SJCRH30 (cell line): ENCODE data around the gene FAM124A. TPM values are rescaled to one million over a fixed set of nuclear protein-coding genes. Genes with fewer than 3 reads are reported as not detected.

ENCODE experiments used
- DNase-seq, 2 experiments: peaks; one replicate each; pipeline ENCODE4 v3.0.0-alpha.2; 2015 to 2020
- H3K27ac ChIP-seq: fragments of 250-450 bp; sonication (Bioruptor Pico); 2 replicates; pipeline ENCODE4 v1.5.1; 2020; ENCODE audit warnings: mild to moderate bottlenecking, moderate library complexity
- H3K27me3 ChIP-seq: fragments of 250-450 bp; sonication (Bioruptor Pico); 2 replicates; pipeline ENCODE4 v1.5.1; 2020; ENCODE audit warnings: mild to moderate bottlenecking, moderate library complexity
- H3K36me3 ChIP-seq: fragments of 250-450 bp; sonication (Bioruptor Pico); 2 replicates; pipeline ENCODE4 v1.5.1; 2020; ENCODE audit warnings: mild to moderate bottlenecking, moderate library complexity
- H3K4me1 ChIP-seq: fragments of 250-450 bp; sonication (Bioruptor Pico); 2 replicates; pipeline ENCODE4 v1.5.1; 2020; ENCODE audit warnings: mild to moderate bottlenecking, moderate library complexity
- H3K4me3 ChIP-seq: fragments of 250-450 bp; sonication (Bioruptor Pico); 2 replicates; pipeline ENCODE4 v1.5.1; 2020; ENCODE audit warnings: mild to moderate bottlenecking, moderate library complexity
- H3K9me3 ChIP-seq: fragments of 250-450 bp; sonication (Bioruptor Pico); replicated peaks from 2 replicates; pipeline ENCODE4 v1.5.1; 2020; ENCODE audit warnings: mild to moderate bottlenecking, moderate library complexity
- total RNA-seq: library from RNA; depleted of rRNA; stranded (reverse); fragments of >200 nt; shearing (Covaris generic); gene quantifications from 2 replicates; pipeline ENCODE4 v1.2.3, GENCODE V29; 2014

FAM124A gene
- total RNA-seq, 1 experiment from 2014 or later = 0.45 TPM

DNA sequence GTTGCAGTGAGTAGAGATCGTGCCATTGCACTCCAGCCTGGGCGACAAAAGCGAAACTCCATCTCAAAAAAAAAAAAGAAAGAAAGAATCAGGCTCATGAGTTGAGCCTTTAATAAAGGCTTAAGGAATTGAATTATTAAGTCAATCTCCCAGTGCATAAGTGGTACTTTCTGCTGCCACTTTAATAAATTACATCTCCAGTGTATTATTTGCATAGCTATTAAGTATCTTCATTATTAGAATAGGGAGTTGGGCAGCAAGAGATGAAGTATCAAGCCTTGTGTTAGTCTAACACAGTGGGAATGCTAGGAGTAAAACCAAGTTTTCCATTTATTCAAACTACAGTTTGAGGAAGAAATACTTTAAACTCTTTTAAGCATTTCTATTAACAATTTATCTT is 15.6 kb upstream of the FAM124A start:
- no peaks in the 10 kb centered on the region for H3K4me1 ChIP-seq
- H3K36me3 ChIP-seq = no peaks in the 10 kb centered on the region
- no peak overlapping the region for H3K4me3 ChIP-seq
- H3K27me3 ChIP-seq = no peaks in the 10 kb centered on the region
- no peaks in the 10 kb centered on the region for H3K9me3 ChIP-seq
- DNase-seq = no peak
- H3K27ac ChIP-seq = no peak overlapping the region

DNA sequence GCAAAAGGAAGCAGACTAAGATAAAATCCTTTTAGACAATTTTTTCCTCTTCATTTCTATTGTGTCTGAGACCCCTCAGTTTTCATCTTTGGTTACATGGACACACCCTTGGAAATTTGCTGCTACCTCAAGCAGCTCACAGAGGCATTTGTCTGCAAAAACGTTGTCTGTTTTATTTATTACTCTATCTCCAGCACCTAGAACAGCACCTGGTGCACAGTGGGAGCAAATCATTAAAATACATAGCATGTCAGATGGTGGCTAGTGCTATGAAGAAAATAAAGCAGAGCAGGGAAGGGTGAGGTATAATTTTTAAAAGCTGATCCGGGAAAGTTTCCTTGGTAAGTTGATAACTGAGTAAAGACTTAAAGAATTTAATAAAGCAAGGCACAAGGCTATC is 14.3 kb upstream of the FAM124A start:
- no peak overlapping the region for H3K27ac ChIP-seq
- H3K4me1 ChIP-seq = no peaks in the 10 kb centered on the region
- no peaks in the 10 kb centered on the region for H3K9me3 ChIP-seq
- H3K27me3 ChIP-seq = no peaks in the 10 kb centered on the region
- DNase-seq = no peak
- no peaks in the 10 kb centered on the region for H3K36me3 ChIP-seq
- no peak overlapping the region for H3K4me3 ChIP-seq

DNA sequence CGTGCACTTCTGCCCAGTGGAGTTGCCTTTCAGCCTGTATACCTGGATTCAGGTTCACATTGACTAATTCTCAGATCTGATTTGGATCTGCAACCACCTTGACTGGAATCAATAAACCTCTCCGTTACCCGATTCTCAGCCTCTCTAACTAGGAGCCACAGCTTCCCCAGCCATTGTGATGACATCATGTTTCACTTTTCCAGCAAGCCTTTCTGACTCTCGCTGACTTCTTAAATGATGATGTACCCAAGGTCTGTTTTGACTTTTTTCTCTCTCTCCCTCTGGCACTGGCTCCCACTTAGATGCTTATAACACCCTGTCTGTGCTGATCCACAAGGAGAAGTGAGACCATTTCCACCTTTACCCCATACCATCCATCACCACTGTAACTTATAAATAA is 13.5 kb upstream of the FAM124A start:
- Histone ChIP-seq H3K4me3 (no peak overlapping the region), H3K27ac (no peak overlapping the region), H3K27me3 (no peaks in the 10 kb centered on the region), H3K9me3 (no peaks in the 10 kb centered on the region), H3K4me1 (no peaks in the 10 kb centered on the region), H3K36me3 (no peaks in the 10 kb centered on the region)
- no peak for DNase-seq

DNA sequence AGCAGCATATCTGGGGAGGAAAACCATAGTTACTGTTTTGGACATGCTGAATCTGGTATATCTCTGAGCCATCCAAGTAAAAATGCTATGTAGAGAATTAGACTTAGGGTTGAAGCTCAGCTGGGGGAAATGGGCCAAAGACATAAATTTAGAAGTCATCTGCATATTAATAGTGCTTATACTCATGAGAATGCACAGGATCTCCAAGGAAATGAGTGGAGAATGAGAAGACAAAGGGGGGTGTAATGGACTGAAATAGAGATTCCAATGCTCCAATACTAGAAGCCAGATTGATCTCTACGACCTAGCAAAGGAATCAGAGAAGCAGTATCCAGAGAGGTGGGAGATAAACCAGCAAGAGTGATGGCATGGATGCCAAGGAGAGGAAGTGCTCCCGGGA is 10.3 kb upstream of the FAM124A start:
- no peak for DNase-seq
- Histone ChIP-seq H3K27me3 (no peaks in the 10 kb centered on the region), H3K36me3 (no peaks in the 10 kb centered on the region), H3K9me3 (no peaks in the 10 kb centered on the region), H3K27ac (no peak overlapping the region), H3K4me3 (no peak overlapping the region), H3K4me1 (no peaks in the 10 kb centered on the region)

DNA sequence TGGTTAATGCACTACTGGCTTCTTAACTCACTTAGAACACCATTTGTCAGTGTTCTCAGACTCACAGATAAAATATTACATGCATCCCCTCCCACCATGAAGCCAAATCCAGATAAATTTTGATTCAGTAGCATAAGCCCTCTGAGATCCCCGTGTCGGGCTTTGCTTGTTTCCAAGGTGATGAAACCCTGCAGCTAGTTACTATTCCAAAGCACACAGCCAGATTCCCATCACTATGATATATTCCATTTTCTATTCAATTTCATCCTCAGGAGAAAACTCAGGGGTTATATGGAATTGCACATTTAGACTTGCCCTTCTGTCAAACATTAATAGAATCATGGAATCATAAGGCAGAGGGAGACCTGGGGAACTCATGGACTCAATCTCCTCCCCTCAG is 9.4 kb upstream of the FAM124A start:
- Histone ChIP-seq H3K27me3 (no peaks in the 10 kb centered on the region), H3K4me1 (no peaks in the 10 kb centered on the region), H3K36me3 (no peaks in the 10 kb centered on the region), H3K27ac (no peak overlapping the region), H3K9me3 (no peaks in the 10 kb centered on the region), H3K4me3 (no peak overlapping the region)
- no peak for DNase-seq

DNA sequence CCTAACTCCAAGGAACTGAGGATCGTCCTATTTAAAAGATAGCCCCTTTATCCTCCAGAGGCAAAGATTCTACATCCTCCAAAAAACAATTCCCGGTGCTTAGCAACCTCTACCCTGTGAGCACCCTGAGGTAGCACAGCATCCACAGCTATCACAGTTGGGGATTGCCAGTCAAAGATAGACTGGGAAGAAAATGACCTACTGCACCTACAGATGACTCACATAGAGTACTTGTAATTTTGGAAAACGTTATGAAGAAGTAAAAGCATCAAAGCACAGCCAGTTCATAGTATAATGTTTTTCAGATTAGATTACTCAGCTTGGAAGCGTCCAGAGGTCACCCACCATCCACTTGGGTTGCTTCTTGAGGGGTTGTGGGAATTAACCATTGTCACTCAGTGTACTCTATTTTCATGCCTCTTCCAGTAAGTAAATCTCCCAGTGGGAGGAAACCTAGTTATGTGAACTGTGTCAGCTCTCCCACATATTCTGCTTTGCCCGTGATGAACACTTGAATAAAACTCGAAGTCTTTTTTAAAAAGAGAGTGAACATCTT is 8.9 kb upstream of the FAM124A start:
- no peak overlapping the region for H3K4me3 ChIP-seq

DNA sequence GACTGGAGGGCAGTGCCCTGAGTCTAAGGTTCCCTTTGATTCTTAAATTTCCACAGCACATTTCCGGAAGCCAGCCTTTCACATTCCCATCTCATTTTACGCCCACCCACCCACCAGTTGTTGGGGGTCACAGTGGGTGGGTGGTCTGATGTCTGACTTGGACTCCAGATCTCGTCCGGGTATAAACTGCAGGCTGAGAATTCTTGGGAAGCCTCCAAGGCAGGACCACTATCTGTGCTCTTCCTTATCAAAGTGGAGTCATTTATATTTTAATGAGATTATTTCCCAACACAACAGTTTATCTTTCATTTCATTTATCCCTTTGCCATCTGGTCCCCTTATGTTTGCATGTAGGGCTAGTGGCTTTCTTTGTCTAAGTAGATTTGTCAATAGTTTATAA is 3.6 kb upstream of the FAM124A start:
- Histone ChIP-seq H3K9me3 (no peaks in the 10 kb centered on the region), H3K4me3 (no peak overlapping the region), H3K27me3 (peaks cover 14% of the 10 kb centered on the region), H3K4me1 (peaks cover 3% of the 10 kb centered on the region; the same call in 1 of the 2 replicates), H3K27ac (no peak overlapping the region), H3K36me3 (no peaks in the 10 kb centered on the region)
- DNase-seq = no peak

More for the DNA sequence above, 8.9 kb upstream of the FAM124A start:
- H3K27me3 ChIP-seq = no peaks in the 10 kb centered on the region
- H3K4me1 ChIP-seq = peaks cover 1% of the 10 kb centered on the region; the same call in 1 of the 2 replicates
- no peak overlapping the region for H3K27ac ChIP-seq
- no peak for DNase-seq
- H3K9me3 ChIP-seq = no peaks in the 10 kb centered on the region
- no peaks in the 10 kb centered on the region for H3K36me3 ChIP-seq

DNA sequence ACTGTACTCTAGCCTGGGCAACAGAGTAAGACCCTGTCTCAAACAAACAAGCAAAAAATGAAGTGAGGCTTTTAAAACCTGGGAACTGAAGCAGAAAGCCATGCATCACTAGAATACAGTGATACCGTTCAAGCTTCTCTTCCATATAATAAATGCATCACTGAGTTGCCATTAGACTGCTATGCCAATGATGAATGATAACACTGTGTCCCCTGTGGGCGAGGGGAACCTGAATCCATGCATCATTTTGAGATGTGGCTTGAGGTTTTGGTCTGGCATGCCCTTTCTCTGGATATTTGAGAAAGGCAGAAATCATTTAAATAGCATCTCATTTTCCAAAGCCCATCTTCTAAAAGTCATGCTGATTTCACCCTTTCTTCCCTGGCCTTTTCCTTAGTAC is 1.5 kb upstream of the FAM124A start:
- no peaks in the 10 kb centered on the region for H3K36me3 ChIP-seq
- no peak for DNase-seq
- H3K4me1 ChIP-seq = peaks cover 3% of the 10 kb centered on the region; the same call in 1 of the 2 replicates
- no peaks in the 10 kb centered on the region for H3K9me3 ChIP-seq
- no peak overlapping the region for H3K27ac ChIP-seq
- H3K27me3 ChIP-seq = peaks cover 21% of the 10 kb centered on the region
- H3K4me3 ChIP-seq = no peak overlapping the region

DNA sequence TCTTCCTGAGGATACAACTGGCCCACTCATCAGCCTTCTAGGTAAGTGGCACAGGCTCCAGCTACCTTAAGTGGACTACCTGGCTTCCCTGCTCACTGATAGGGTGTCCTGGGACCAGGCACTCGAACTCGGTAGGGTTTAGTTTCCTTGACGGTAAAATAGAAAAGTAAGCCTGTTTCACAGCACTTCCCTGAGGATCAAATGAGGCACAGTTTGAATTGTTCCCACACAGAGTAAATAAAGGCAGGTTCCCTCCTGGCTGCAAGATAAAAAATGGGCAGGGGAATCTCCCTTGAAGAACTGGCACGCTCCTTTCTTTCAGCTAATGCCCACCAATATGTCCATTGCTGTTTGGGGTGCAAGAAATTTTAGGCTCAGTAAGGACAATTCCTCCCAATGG is 1.1 kb upstream of the FAM124A start:
- H3K4me3 ChIP-seq = no peak overlapping the region
- no peak for DNase-seq
- no peaks in the 10 kb centered on the region for H3K9me3 ChIP-seq
- peaks cover 3% of the 10 kb centered on the region; the same call in 1 of the 2 replicates for H3K4me1 ChIP-seq
- H3K27me3 ChIP-seq = peaks cover 21% of the 10 kb centered on the region
- H3K27ac ChIP-seq = no peak overlapping the region
- H3K36me3 ChIP-seq = no peaks in the 10 kb centered on the region

DNA sequence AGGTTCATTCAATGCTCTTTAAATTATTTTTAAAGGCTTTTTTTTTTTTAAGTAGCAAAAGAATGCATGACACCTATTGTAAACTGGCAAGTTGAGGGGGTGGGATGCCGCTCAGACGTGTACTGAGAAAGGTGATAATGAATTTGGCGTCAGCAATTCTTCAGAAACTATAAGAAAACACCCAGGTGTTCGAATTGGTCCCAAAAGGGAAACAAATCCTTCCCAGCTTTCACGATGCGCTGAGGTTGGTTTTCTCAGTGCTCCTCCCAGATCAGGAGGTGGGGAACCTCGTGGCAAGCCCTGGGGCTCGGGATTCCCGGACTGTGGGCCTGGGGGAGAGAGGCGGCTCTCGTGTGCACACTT is 543 bp upstream of the FAM124A start:
- Histone ChIP-seq H3K36me3 (no peaks in the 10 kb centered on the region), H3K4me1 (peaks cover 3% of the 10 kb centered on the region; the same call in 1 of the 2 replicates), H3K27me3 (peaks cover 21% of the 10 kb centered on the region), H3K27ac (no peak overlapping the region), H3K9me3 (no peaks in the 10 kb centered on the region), H3K4me3 (peak overlapping the region; percentile 71)
- DNase-seq = no peak

DNA sequence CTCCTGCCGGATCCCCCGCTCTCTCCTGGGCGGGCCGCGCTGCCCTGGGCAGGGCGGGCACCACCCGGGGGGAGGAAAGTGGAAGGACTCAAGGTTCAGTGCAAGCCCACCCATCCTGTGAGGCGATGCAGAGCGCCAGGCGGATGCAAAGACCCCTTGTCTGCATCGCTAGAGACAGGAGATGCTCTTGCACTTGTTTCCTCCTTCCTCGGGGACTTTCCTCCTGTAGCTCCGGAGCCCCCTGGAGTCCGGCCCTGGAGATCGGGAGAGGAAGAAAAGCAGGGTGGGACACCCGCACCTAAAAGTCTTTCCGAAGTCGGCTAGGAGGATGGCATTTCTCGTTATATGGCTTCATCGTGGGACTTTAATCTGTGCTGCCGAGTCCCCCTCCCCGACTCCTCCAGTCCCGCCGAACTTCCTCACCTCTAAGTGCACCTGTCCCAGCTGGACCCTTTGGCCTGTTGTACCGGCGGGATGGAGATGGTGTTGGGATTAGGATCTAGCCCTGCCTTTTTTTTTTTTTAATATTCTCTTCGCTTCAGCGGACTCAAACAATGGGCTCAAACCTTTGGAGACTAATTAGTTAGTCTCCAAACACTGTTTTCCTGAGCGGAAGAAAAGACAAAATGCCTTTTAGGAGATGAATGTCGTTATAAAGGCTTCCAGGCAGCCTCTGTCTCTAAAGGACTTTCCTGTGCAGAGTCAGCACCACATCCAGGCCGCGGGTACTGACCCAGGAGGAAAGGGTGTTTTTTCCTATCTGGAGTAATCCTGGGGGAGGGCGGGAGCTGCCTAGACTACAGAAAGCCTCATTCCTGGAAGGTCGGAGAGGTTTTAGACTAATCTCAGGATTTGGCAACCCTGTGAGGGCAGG is 725 bp downstream of the FAM124A start:
- H3K36me3 ChIP-seq = no peaks in the 10 kb centered on the region
- peak overlapping the region; percentile 71 for H3K4me3 ChIP-seq
- no peaks in the 10 kb centered on the region for H3K9me3 ChIP-seq
- peak; percentile 15 to 33 for DNase-seq
- H3K27me3 ChIP-seq = peaks cover 21% of the 10 kb centered on the region
- H3K27ac ChIP-seq = no peak overlapping the region
- peaks cover 3% of the 10 kb centered on the region; the same call in 1 of the 2 replicates for H3K4me1 ChIP-seq

DNA sequence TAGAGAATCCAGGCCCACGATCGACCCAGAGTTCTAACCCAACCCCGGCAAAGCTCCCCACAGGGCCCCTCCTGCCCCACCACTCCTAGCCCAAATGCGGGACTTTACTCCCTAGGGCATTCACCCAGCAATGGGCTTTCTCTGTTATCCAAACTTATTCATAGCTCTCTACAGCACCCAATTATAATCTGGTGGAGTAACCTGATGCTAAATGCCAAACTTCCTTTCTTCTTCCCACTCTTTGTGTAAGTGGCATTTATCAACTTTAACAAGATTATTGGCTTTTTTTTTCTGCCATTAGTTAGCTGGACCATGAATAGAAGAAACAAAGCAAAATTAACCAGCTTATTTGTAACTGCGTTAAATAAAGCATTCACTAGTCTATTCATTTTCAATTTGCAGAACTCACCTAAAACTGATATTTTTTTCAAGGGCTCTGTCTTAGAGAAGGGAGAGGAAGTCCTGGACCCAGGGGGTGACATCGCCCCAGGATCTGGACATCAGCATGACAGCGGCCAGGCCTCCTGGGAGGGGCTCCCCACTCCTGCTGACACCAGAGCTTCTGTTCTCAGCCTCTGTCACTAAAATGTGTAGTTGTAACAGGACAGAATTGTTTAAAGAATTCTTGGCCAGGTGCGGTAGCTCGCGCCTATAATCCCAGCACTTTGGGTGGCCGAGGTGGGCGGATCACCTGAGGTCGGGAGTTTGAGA is 1.5 kb downstream of the FAM124A start:
- no peaks in the 10 kb centered on the region for H3K9me3 ChIP-seq
- H3K4me3 ChIP-seq = no peak overlapping the region
- H3K27me3 ChIP-seq = peaks cover 21% of the 10 kb centered on the region
- no peaks in the 10 kb centered on the region for H3K4me1 ChIP-seq
- no peak overlapping the region for H3K27ac ChIP-seq
- no peaks in the 10 kb centered on the region for H3K36me3 ChIP-seq
- no peak for DNase-seq

DNA sequence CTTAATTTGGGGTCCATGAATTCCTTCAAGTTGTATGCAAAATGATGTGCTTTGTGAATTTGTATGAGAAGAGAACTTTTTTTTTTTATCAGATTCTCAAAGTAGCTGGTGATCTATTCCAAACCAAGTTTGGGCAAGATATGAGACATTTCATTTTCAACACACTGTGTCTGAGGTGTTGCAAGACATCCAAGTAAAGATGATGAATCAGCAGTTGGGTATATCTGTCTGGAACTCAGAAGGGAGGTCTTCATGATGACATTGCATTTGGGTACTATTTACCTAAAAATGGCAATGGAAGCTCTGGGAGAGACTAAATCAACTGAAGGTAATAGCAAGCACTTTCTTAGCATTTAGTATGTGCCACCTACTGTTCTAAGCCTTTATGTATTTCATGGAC is 2.8 kb downstream of the FAM124A start:
- peaks cover 21% of the 10 kb centered on the region for H3K27me3 ChIP-seq
- DNase-seq = no peak
- no peak overlapping the region for H3K4me3 ChIP-seq
- no peaks in the 10 kb centered on the region for H3K9me3 ChIP-seq
- no peaks in the 10 kb centered on the region for H3K36me3 ChIP-seq
- H3K4me1 ChIP-seq = no peaks in the 10 kb centered on the region
- no peak overlapping the region for H3K27ac ChIP-seq

DNA sequence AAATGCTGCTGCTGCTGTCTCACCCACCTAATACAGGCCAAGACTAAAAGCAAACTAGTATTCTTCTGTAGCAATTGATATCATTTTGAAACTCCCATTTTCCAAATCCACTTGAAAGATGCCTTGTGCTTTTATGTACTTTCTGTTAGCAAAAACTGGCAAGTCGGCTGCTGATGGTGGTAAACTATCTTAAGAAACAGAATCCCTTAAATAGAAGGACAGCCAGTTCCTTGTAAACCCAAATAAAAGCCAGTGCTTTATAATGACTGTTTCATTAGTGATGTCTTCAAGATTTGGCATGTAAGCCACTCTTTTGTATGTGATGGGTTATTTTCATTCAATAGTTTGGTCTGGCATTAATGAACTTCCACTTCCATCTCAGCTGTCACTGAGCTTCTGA is 5.2 kb downstream of the FAM124A start:
- Histone ChIP-seq H3K27me3 (peaks cover 17% of the 10 kb centered on the region), H3K4me1 (no peaks in the 10 kb centered on the region), H3K4me3 (no peak overlapping the region), H3K36me3 (no peaks in the 10 kb centered on the region), H3K27ac (no peak overlapping the region), H3K9me3 (no peaks in the 10 kb centered on the region)
- DNase-seq = no peak

DNA sequence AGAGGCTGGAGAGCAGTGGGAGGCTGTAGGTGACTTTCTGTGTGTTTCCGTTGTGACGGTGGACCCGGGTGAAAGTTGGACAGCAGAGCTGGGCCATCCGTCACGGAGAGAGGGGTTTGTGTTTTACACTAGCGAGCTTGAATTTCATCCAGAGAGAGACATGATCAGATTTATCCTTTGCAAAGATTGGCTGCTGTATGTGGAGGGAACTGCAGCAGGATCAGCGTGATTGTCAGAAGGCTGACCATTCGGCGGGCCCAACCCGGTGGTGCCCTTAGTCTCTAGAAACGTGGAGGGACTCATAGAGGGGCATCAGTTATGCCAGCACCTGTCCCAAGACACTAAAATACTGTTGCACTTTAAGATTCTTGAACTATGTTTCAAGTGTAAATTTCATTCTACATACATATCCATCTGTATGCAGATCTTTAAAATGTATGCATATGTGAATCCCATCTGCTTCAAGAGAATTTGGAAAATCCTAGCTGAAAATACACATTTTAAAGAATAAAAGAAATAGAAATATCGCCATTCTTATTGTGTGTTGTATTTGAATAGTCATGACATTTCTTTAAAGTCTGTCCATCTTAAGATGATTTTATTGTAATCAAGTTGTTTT is 7.0 kb downstream of the FAM124A start:
- Histone ChIP-seq H3K4me1 (no peaks in the 10 kb centered on the region), H3K27ac (no peak overlapping the region), H3K4me3 (no peak overlapping the region), H3K36me3 (no peaks in the 10 kb centered on the region), H3K9me3 (no peaks in the 10 kb centered on the region), H3K27me3 (peaks cover 5% of the 10 kb centered on the region; the same call in 1 of the 2 replicates)
- DNase-seq = no peak
